Measurements from ENCODE around the gene PPP1R3C.

Gene PPP1R3C

GRCh38 chr10:91632671-91633550, at the start of gene PPP1R3C:
PPP1R3C (minus strand) TSS chr10:91633071; CDS start chr10:91632969, 102 bp downstream.
- DNase-seq (ENCODE audit: low spot score): peak; percentile 9

GRCh38 chr10:91681361-91682276, 48.7 kb upstream of the PPP1R3C start:
- no peak for DNase-seq (ENCODE audit: low spot score)

GRCh38 chr10:91680487-91680886, 47.6 kb upstream of the PPP1R3C start:
- no peak for DNase-seq (ENCODE audit: low spot score)

GRCh38 chr10:91679296-91679695, 46.4 kb upstream of the PPP1R3C start:
- DNase-seq (ENCODE audit: low spot score): no peak

- no peak for DNase-seq (ENCODE audit: low spot score)
Measured at GRCh38 chr10:91677911-91678310, 45.0 kb upstream of the PPP1R3C start.

GRCh38 chr10:91672021-91672608, 39.2 kb upstream of the PPP1R3C start:
- no peak for DNase-seq (ENCODE audit: low spot score)

- no peak for DNase-seq (ENCODE audit: low spot score)
Measured at GRCh38 chr10:91668913-91669312, 36.0 kb upstream of the PPP1R3C start.

- no peak for DNase-seq (ENCODE audit: low spot score)
Measured at GRCh38 chr10:91665842-91666241, 33.0 kb upstream of the PPP1R3C start.

- no peak for DNase-seq (ENCODE audit: low spot score)
Measured at GRCh38 chr10:91664426-91664825, 31.6 kb upstream of the PPP1R3C start.

GRCh38 chr10:91662993-91663392, 30.1 kb upstream of the PPP1R3C start:
- DNase-seq (ENCODE audit: low spot score): no peak

GRCh38 chr10:91653219-91653870, 20.5 kb upstream of the PPP1R3C start:
- no peak for DNase-seq (ENCODE audit: low spot score)

GRCh38 chr10:91652364-91652763, 19.5 kb upstream of the PPP1R3C start:
- no peak for DNase-seq (ENCODE audit: low spot score)

- no peak for DNase-seq (ENCODE audit: low spot score)
Measured at GRCh38 chr10:91643700-91644099, 10.8 kb upstream of the PPP1R3C start.

- no peak for DNase-seq (ENCODE audit: low spot score)
Measured at GRCh38 chr10:91642831-91643692, 10.2 kb upstream of the PPP1R3C start.

- no peak for DNase-seq (ENCODE audit: low spot score)
Measured at GRCh38 chr10:91636892-91637291, 4.0 kb upstream of the PPP1R3C start.

- peak; percentile 37 for DNase-seq (ENCODE audit: low spot score)
Measured at GRCh38 chr10:91635401-91636400, 2.8 kb upstream of the PPP1R3C start.

GRCh38 chr10:91634898-91635297, 2.0 kb upstream of the PPP1R3C start:
- DNase-seq (ENCODE audit: low spot score): no peak

GRCh38 chr10:91634246-91634645, 1.4 kb upstream of the PPP1R3C start:
- no peak for DNase-seq (ENCODE audit: low spot score)

- no peak for DNase-seq (ENCODE audit: low spot score)
Measured at GRCh38 chr10:91630625-91631024, 2.2 kb downstream of the PPP1R3C start.
